ENCODE measurements around the gene MAPK12.

MAPK12 gene

GRCh38 chr22:50261615-50262459 is at the start of gene MAPK12:
Gene MAPK12, minus strand, starts transcription at chr22:50261683. Its CDS starts 174 bp downstream, at chr22:50261509.
- no peak for DNase-seq

- DNase-seq: no peak
Observed at GRCh38 chr22:50310949-50311444, 49.5 kb upstream of the MAPK12 start.

- no peak for DNase-seq
Observed at GRCh38 chr22:50310031-50310722, 48.7 kb upstream of the MAPK12 start.

GRCh38 chr22:50309601-50309991 is 48.1 kb upstream of the MAPK12 start:
- no peak for DNase-seq

GRCh38 chr22:50308986-50309600 is 47.6 kb upstream of the MAPK12 start:
- no peak for DNase-seq

GRCh38 chr22:50308597-50308935 is 47.1 kb upstream of the MAPK12 start:
- no peak for DNase-seq

- no peak for DNase-seq
Observed at GRCh38 chr22:50307890-50308596, 46.6 kb upstream of the MAPK12 start.

GRCh38 chr22:50306753-50307749 is 45.6 kb upstream of the MAPK12 start, which contains the start of gene PLXNB2:
Gene PLXNB2, minus strand, starts transcription at chr22:50307646. Its CDS starts 17,062 bp downstream, at chr22:50290584.
- DNase-seq: peak; percentile 19

- DNase-seq: no peak
Observed at GRCh38 chr22:50305923-50306566, 44.6 kb upstream of the MAPK12 start.

GRCh38 chr22:50305393-50305922 is 44.0 kb upstream of the MAPK12 start:
- no peak for DNase-seq

- DNase-seq: no peak
Observed at GRCh38 chr22:50304528-50305392, 43.3 kb upstream of the MAPK12 start.

GRCh38 chr22:50303848-50304527 is 42.5 kb upstream of the MAPK12 start:
- no peak for DNase-seq

GRCh38 chr22:50303515-50303847 is 42.0 kb upstream of the MAPK12 start:
- no peak for DNase-seq

GRCh38 chr22:50302564-50302963 is 41.1 kb upstream of the MAPK12 start:
- no peak for DNase-seq

- DNase-seq: no peak
Observed at GRCh38 chr22:50302041-50302541, 40.6 kb upstream of the MAPK12 start.

GRCh38 chr22:50301581-50301991 is 40.1 kb upstream of the MAPK12 start:
- no peak for DNase-seq

GRCh38 chr22:50300620-50301257 is 39.3 kb upstream of the MAPK12 start:
- DNase-seq: no peak

GRCh38 chr22:50299785-50300619 is 38.5 kb upstream of the MAPK12 start:
- DNase-seq: no peak

All from stimulated activated CD4-positive, alpha-beta T cell treated with anti-CD3 and anti-CD28 coated beads, Interleukin-4, amount 100 ng/mL, for 1 hour (primary cell).